ENCODE results near the gene ATE1. TPM values are rescaled to one million over a fixed set of nuclear protein-coding genes. Genes with fewer than 3 reads are reported as not detected.
A peak's percentile ranks its signal among the peaks of the same experiment; 100 is the strongest.
"Not testable (repeated sequence)": the region's sequence is repeated elsewhere in the genome, so short reads cannot be mapped to it uniquely, and the experiment has no call there.

Gene ATE1
- total and polyA plus RNA-seq, 12 donors, result 4.5 to 57.7 (median 42.5) TPM

DNA sequence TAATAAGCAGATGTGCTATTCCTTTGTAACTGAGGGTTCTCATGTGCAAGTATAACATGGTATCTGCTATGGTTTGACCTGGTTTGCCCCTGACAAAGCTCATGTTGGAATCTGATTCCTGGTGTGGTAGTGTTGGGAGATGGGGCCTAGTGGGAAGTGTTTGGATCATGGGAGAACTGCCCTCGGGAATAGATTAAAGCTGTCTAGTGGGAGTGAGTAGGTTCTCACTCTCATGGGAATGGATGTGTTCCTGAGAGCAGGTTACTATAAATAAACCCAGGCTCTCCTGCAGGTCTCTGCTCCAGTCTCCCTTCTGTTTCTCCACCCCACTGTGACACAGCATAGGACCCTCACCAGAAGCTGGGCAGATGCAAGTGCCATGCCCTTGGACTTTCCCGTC, 97.7 kb downstream of the ATE1 start:
- TF ChIP-seq, protein P1, sequence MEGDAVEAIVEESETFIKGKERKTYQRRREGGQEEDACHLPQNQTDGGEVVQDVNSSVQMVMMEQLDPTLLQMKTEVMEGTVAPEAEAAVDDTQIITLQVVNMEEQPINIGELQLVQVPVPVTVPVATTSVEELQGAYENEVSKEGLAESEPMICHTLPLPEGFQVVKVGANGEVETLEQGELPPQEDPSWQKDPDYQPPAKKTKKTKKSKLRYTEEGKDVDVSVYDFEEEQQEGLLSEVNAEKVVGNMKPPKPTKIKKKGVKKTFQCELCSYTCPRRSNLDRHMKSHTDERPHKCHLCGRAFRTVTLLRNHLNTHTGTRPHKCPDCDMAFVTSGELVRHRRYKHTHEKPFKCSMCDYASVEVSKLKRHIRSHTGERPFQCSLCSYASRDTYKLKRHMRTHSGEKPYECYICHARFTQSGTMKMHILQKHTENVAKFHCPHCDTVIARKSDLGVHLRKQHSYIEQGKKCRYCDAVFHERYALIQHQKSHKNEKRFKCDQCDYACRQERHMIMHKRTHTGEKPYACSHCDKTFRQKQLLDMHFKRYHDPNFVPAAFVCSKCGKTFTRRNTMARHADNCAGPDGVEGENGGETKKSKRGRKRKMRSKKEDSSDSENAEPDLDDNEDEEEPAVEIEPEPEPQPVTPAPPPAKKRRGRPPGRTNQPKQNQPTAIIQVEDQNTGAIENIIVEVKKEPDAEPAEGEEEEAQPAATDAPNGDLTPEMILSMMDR (IDR thresholded peaks at IDR 0.05), result no peak
- DNase-seq, result peak in 1 of 2 donors; percentile 5
- 74 to 79% methylated on average over 2 of the region's 2 CpGs for WGBS, 2 donors
- intact Hi-C loops (cut with DNase I), result loop anchor here in 1 of 10 donors (5.0 kb wide), 1 partner anchor 57 kb away; no protein-coding TSS in a partner anchor
- Histone ChIP-seq H3K27ac (peak overlapping the region in 4 of 10 donors; percentile 0 to 44 (median 30)), H3K9me3 (no peaks in the 10 kb centered on the region), H3K4me1 (peaks cover 0 to 14% (median 0%) of the 10 kb centered on the region in 9 donors), H3K4me3 (no peak overlapping the region), H3K36me3 (peaks cover 0 to 54% (median 12%) of the 10 kb centered on the region in 9 donors), H3K27me3 (no peaks in the 10 kb centered on the region)
- peak; percentile 38 to 91 (median 86) for ATAC-seq

DNA sequence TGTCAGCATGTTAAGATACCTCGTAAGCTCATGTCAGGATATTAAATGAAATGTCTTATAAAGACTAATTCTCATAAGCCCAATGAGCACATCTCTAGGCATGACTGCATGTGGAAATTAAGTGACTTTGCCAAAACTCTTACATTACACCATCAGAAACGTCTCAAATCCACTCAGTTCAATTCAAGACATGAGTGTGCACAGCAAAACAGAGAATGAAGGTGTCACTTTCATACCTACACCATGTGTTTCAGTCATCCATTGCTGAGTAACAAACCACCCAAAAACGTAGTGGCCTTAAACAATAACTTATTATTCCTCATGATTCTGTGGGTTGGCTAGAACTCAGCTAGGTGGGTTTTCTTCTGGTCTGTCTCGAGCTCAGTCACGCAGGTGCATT, 99.8 kb downstream of the ATE1 start:
- Histone ChIP-seq H3K9me3 (no peaks in the 10 kb centered on the region), H3K36me3 (peaks cover 0 to 39% (median 10%) of the 10 kb centered on the region in 9 donors), H3K4me1 (peaks cover 0 to 14% (median 0%) of the 10 kb centered on the region in 9 donors), H3K27ac (no peak overlapping the region), H3K27me3 (no peaks in the 10 kb centered on the region), H3K4me3 (no peak overlapping the region)
- TF ChIP-seq, protein P1 (IDR thresholded peaks at IDR 0.05), result no peak
- DNase-seq (no peak), ATAC-seq (no peak)
- 93 to 94% methylated on average over 5 of the region's 5 CpGs for WGBS, 2 donors
- intact Hi-C loops (cut with DNase I), result loop anchor here in 1 of 10 donors (10.0 kb wide), 1 partner anchor 57 kb away; no protein-coding TSS in a partner anchor

DNA sequence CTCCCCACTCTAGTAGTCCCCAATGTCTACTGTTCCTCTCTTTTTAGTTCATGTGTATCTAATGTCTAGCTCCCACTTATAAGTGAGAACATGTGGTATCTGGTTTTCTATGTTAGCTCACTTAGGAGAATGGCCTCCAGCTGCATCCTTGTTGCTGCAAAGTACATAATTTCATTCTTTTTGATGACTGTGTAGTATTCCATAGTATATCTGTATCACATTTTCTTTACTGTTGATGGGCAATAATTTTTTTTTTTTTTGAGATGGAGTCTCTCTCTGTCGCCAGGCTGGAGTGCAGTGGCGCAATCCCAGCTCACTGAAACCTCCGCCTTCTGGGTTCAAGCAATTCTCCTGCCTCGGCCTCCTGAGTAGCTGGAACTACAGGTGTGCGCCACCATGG, 101.1 kb downstream of the ATE1 start:
- H3K4me1 ChIP-seq, result peaks cover 0 to 14% (median 0%) of the 10 kb centered on the region in 9 donors
- 98 to 100% methylated on average over 5 of the region's 5 CpGs for WGBS, 2 donors
- not testable (repeated sequence) for DNase-seq, H3K9me3 ChIP-seq, H3K4me3 ChIP-seq, H3K27me3 ChIP-seq, ATAC-seq, H3K27ac ChIP-seq
- intact Hi-C loops (cut with DNase I), result loop anchor here in 1 of 10 donors (10.0 kb wide), 1 partner anchor 58 kb away; no protein-coding TSS in a partner anchor
- peaks cover 0 to 31% (median 10%) of the 10 kb centered on the region in 9 donors for H3K36me3 ChIP-seq

DNA sequence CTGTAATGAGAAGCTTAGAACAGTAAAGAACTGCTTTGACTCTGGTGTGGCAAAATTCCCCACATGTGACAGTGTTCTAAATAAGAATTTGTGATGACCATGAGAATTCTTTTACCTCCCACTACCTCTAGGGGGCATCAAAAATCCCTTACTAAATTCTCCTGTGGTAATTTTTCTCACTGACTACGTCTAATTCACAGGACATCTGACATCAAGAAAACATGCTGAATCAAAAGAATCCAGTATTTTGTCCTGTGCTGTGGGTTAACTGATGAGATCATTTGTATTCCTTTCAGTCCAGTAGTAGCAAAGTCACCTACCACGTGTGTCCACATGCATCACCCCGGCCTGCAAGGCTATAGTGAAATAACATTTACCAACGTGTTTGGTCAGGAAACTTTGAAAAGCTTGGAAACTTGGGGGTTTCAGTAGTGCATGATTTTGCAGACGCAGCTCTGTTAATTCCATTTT, 103.8 kb downstream of the ATE1 start:
- Histone ChIP-seq H3K36me3 (peaks cover 0 to 25% (median 10%) of the 10 kb centered on the region in 9 donors), H3K4me3 (no peak overlapping the region), H3K9me3 (no peaks in the 10 kb centered on the region), H3K27ac (no peak overlapping the region), H3K27me3 (no peaks in the 10 kb centered on the region), H3K4me1 (no peaks in the 10 kb centered on the region)
- intact Hi-C loops (cut with DNase I), result loop anchor here in 2 of 10 donors (2.0 to 10.0 kb wide), 2 partner anchors 61 to 63 kb away; no protein-coding TSS in a partner anchor
- TF ChIP-seq, protein P1 (IDR thresholded peaks at IDR 0.05), result peak; percentile 41 to 70 (median 63)
- ATAC-seq, result peak in 2 of 8 donors; percentile 41 to 52
- WGBS, 2 donors, result 69 to 73% methylated on average over 5 of the region's 5 CpGs
- no peak for DNase-seq

- DNase-seq (no peak), ATAC-seq (no peak)
- Histone ChIP-seq H3K4me3 (no peak overlapping the region), H3K36me3 (peaks cover 0 to 12% (median 6%) of the 10 kb centered on the region in 9 donors), H3K27me3 (no peaks in the 10 kb centered on the region), H3K4me1 (no peaks in the 10 kb centered on the region), H3K27ac (no peak overlapping the region), H3K9me3 (no peaks in the 10 kb centered on the region)
- intact Hi-C loops (cut with DNase I), result loop anchor here in 1 of 10 donors (10.0 kb wide), 1 partner anchor 62 kb away; no protein-coding TSS in a partner anchor
- WGBS, 2 donors, result 86 to 95% methylated on average over 3 of the region's 3 CpGs
- TF ChIP-seq, protein P1 (IDR thresholded peaks at IDR 0.05), result no peak
These were observed 105.1 kb downstream of the ATE1 start for GRCh38 chr10:121822724-121823123.

Data from heart right ventricle (tissue), 16 donors.